ENCODE results near the gene DENND6A. TPM values are rescaled to one million over a fixed set of nuclear protein-coding genes. Genes with fewer than 3 reads are reported as not detected.

The DENND6A gene
- total and polyA plus RNA-seq, 2 of the 8 experiments (the other 6 are each of a cell fraction or from before 2014, with no cell fraction given), result 7.8 to 14.8 TPM

DNA sequence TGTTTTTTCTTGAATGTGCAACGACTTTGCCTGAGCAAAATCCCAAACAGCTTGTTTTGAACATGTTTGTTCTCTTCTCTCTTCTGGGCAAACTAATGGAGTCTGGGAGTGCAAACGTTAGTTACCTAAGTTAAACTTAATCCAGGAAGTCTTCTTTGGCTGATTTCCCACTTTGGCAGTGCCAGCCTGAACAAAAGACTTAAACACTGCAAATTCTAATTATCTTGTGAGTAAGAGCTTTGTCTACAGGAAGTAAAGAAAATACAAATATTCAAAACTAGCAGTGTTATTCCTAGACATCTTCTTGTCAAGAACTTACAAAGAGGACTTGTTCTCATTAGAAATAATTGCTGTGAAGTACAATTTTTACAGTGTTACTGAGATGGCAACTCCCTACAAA is 16.7 kb upstream of the DENND6A start:
- Histone ChIP-seq H3K27me3 (replicated peaks in 1 of 4; ENCODE audit: control insufficient read depth in 3 of 4, extremely low read depth in 1 of 4, insufficient read depth in 3 of 4, low read length in 3 of 4) (no peaks in the 10 kb centered on the region), H2BK12ac (ENCODE audit: low read depth, low read length) (no peak overlapping the region), H3K4ac (replicated peaks; ENCODE audit: insufficient read length, low read depth, low read length) (no peak overlapping the region), H3K18ac (ENCODE audit: extremely low read depth, low read length) (no peak overlapping the region), H2AK5ac (ENCODE audit: low read depth, low read length) (no peak overlapping the region), H3K4me1 (replicated peaks in 1 of 4; ENCODE audit: control insufficient read depth in 3 of 4, insufficient read depth in 4 of 4, low read length in 3 of 4) (no peaks in the 10 kb centered on the region), H3K79me2 (ENCODE audit: control insufficient read depth in 1 of 2, insufficient read depth in 2 of 2, low read length in 2 of 2) (no peaks in the 10 kb centered on the region), H3K79me1 (ENCODE audit: low read depth, low read length) (no peaks in the 10 kb centered on the region), H2BK120ac (replicated peaks; ENCODE audit: low read depth, low read length) (no peak overlapping the region), H3K9ac (replicated peaks in 1 of 4; ENCODE audit: extremely low read depth in 1 of 4, low read depth in 3 of 4, low read length in 3 of 4) (no peak overlapping the region), H3K27ac (ENCODE audit: low read depth, low read length) (no peak overlapping the region), H3K23ac (ENCODE audit: insufficient read length) (no peak overlapping the region), H2BK20ac (ENCODE audit: low read length) (no peak overlapping the region), H4K20me1 (replicated peaks in 1 of 2; ENCODE audit: control insufficient read depth in 1 of 2, insufficient read depth in 2 of 2, low read length in 2 of 2) (no peaks in the 10 kb centered on the region), H3K4me3 (ENCODE audit: extremely low read depth in 1 of 4, insufficient read depth in 2 of 4, low read depth in 3 of 4, low read length in 4 of 4) (no peak overlapping the region), H4K8ac (ENCODE audit: extremely low read depth, insufficient read depth, low read length) (no peak overlapping the region), H2AFZ (ENCODE audit: low read length) (no peak overlapping the region), H3K23me2 (ENCODE audit: low read depth, low read length) (no peaks in the 10 kb centered on the region), H2BK5ac (ENCODE audit: low read depth, low read length) (no peak overlapping the region), H2BK15ac (ENCODE audit: low read length) (no peak overlapping the region), H4K91ac (replicated peaks; ENCODE audit: insufficient read length, low read length) (no peak overlapping the region), H3K9me3 (ENCODE audit: insufficient read depth in 2 of 2, low read depth in 1 of 2, low read length in 1 of 2) (no peaks in the 10 kb centered on the region), H3K36me3 (ENCODE audit: control insufficient read depth in 2 of 4, insufficient read depth in 4 of 4, low read length in 3 of 4) (no peaks in the 10 kb centered on the region), H4K5ac (ENCODE audit: insufficient read length, low read depth, low read length) (no peak overlapping the region), H3K56ac (replicated peaks; ENCODE audit: insufficient read length, low read depth, low read length) (no peak overlapping the region), H3K14ac (ENCODE audit: insufficient read length) (no peak overlapping the region), H3K4me2 (ENCODE audit: insufficient read depth in 1 of 2, low read depth in 2 of 2, low read length in 2 of 2) (no peak overlapping the region)
- FAIRE-seq (no peak), DNase-seq (ENCODE audit: low read depth in 1 of 2, low spot score in 2 of 2) (no peak)
- ChIA-PET CTCF (ENCODE audit: partially characterized antibody) (interaction anchor here (1.0 to 1.3 kb wide), 3 partner anchors 8 to 30 kb away, joined by 3 to 5 read pairs (median 3); no protein-coding TSS in a partner anchor), POLR2A (ENCODE audit: partially characterized antibody) (interaction anchor here (1.4 kb wide), 1 partner anchor 17 kb away, joined by 4 read pairs; the partner anchor contains the start of gene DENND6A)
- TF ChIP-seq EGR1 (IDR thresholded peaks at IDR 0.05; ENCODE audit: borderline replicate concordance, low read depth, low read length) (no peak), POLR2A (IDR thresholded peaks at IDR 0.05; ENCODE audit: control extremely low read depth in 1 of 2, low read depth in 2 of 2, low read length in 2 of 2) (no peak), ZNF274 (IDR thresholded peaks at IDR 0.05; ENCODE audit: borderline replicate concordance, extremely low read depth, low read length) (peak; percentile 14; the same call in 1 of the 2 replicates), SIN3A (conservative IDR thresholded peaks at IDR 0.05 in 1 of 2, IDR thresholded peaks at IDR 0.05 in 1 of 2; ENCODE audit: low read depth in 1 of 2, low read length in 2 of 2) (no peak)
- TF ChIP-seq, protein P1, sequence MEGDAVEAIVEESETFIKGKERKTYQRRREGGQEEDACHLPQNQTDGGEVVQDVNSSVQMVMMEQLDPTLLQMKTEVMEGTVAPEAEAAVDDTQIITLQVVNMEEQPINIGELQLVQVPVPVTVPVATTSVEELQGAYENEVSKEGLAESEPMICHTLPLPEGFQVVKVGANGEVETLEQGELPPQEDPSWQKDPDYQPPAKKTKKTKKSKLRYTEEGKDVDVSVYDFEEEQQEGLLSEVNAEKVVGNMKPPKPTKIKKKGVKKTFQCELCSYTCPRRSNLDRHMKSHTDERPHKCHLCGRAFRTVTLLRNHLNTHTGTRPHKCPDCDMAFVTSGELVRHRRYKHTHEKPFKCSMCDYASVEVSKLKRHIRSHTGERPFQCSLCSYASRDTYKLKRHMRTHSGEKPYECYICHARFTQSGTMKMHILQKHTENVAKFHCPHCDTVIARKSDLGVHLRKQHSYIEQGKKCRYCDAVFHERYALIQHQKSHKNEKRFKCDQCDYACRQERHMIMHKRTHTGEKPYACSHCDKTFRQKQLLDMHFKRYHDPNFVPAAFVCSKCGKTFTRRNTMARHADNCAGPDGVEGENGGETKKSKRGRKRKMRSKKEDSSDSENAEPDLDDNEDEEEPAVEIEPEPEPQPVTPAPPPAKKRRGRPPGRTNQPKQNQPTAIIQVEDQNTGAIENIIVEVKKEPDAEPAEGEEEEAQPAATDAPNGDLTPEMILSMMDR (IDR thresholded peaks at IDR 0.05; ENCODE audit: control extremely low read depth in 1 of 3, insufficient read depth in 1 of 3, low read depth in 1 of 3, low read length in 3 of 3), result no peak
- WGBS, 2 experiments (ENCODE audit: extremely low coverage in 1 of 2, insufficient coverage in 1 of 2, insufficient read length in 1 of 2, insufficient replicate concordance in 2 of 2, low coverage in 1 of 2, low lambda C conversion rate in 2 of 2, missing lambda C conversion rate in 1 of 2), result 71% methylated on average over 2 of the region's 2 CpGs; no CpG with 5 or more reads in 1 of the 2 experiments
